Measurements from ENCODE around the gene PECR. TPM values are rescaled to one million over a fixed set of nuclear protein-coding genes. Genes with fewer than 3 reads are reported as not detected.
"Not testable (repeated sequence)": the region's sequence is repeated elsewhere in the genome, so short reads cannot be mapped to it uniquely, and the experiment has no call there.

The PECR gene
- total RNA-seq, 1 experiment from 2014 or later = 20.5 TPM

DNA sequence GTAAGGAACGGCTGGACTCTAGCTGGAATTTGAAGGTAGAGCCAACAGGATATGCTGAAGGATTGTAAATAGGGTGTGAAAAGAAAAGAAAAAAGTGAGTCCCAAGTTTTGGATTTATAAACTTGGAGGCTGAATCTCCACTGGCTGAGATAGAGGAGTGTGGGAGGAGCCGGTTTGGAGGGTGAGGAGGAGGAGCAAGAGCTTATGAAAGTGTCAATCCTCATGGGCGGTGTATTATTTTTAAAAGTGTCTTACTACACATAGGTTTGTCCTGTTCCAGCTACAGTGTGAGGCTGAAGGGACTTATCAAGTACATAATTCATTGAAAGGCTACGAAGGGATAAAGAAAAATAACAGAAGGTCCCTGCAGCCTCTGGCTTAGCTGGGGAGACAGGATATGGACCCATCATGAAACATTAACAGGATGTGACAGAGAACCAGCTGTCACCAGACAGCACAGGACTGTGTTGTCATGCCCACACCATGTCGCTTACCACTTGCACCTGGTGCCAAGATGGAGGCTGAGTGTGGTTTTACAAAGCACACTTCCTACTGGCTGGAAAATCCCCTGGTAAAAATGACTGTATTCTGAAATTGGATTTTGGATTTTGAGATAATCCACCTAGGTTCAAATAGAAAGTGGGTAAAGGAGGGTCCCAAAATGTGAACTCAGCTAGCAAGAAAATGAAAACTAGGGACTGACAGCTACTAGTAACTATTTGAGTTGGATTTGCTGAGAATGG lies 65.7 kb downstream of the PECR start:
- H3K36me3 ChIP-seq = no peaks in the 10 kb centered on the region
- DNase-seq = peak; percentile 79 to 87
- no peaks in the 10 kb centered on the region for H3K27me3 ChIP-seq
- peak overlapping the region; percentile 17 for H3K4me3 ChIP-seq
- H3K9me3 ChIP-seq (replicated peaks) = no peaks in the 10 kb centered on the region; the same call in 1 of the 2 replicates
- peaks cover 33% of the 10 kb centered on the region for H3K4me1 ChIP-seq
- H3K27ac ChIP-seq = peak overlapping the region; percentile 73

DNA sequence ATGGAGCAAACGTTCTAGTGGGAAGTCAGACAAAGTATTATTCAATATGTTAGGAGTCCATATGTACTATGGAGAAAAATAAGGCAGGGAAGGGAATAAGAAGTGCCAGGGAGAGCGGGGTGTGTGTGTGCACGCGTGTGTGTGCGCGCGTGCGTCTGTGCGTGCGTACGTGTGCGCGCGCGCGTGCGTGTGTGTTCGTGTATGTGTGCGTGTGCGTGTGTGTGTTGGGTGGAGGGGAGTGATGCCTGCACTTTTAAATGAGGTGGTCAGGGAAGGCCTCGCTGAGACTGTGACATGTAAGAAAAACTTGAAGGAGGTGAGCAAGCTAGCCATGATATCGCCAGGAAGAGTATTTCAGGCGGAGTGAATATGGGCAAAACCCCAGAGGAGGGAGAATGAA lies 66.6 kb downstream of the PECR start:
- DNase-seq = no peak
- Histone ChIP-seq H3K27ac (no peak overlapping the region), H3K36me3 (no peaks in the 10 kb centered on the region), H3K4me1 (peaks cover 33% of the 10 kb centered on the region), H3K27me3 (no peaks in the 10 kb centered on the region), H3K9me3 (replicated peaks) (no peaks in the 10 kb centered on the region; the same call in 1 of the 2 replicates), H3K4me3 (no peak overlapping the region)

DNA sequence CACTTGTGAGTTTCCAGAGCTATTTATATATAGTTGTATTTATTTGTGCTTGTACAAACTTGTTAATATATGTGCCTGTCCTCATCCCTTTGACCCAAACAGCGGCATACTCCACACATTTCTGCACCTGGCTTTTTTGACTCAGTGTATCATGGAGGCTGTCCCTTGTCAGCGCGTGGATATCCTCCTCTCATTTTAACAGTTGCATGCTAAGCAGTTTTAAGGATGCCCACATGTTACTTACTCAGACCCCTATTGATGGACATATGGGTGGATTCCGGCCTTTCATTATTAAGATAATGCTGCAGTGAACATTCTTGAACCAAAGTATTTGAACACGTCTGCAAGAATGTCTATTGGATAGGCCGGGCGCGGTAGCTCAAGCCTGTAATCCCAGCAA lies 67.6 kb downstream of the PECR start:
- Histone ChIP-seq H3K9me3 (replicated peaks) (no peaks in the 10 kb centered on the region; the same call in 1 of the 2 replicates), H3K4me1 (peaks cover 33% of the 10 kb centered on the region), H3K36me3 (no peaks in the 10 kb centered on the region), H3K27ac (peak overlapping the region; percentile 14; the same call in 1 of the 2 replicates), H3K27me3 (no peaks in the 10 kb centered on the region), H3K4me3 (peak overlapping the region; percentile 86)
- DNase-seq = no peak

DNA sequence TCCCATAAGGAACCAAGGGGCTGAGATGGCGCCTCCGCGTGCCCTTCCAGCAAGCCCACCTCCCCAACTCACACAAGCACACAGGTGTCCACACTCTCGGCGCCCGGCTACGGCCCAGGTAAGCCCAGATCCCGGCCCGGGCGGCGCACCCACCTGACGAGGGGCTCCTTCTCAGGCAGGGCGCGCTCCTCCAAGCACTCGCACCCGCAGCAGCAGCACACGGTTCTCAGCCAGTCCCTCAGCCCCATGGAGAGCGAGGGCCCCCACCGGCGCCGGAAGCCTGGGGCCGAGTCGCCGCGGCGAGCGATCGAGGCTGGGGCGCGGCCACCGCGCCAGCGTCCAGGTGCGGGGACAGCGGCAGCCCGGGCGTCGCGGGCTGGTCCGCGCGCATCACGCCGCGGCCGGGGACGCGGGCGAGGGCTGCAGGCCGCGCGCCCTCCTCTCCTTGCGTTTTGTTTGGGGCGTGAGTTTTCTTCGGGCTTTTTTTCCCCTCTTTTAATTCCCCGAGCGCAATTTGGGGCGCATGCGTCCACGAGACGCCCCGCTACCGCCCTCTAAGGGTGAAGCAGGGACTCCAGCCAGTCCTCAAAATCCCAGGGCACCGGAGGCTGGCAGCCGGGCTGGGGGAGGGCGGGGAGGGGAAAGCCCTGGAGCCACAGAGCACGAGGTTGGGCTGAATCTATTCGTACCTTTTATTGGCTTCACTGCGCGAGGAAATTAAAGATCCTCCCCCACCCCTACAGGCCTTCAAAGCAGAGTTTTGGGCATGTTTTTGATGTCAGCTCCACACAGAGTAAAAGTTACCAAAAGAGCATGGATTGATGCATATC lies 68.3 kb downstream of the PECR start, which contains the start of gene MREG:
TSS of gene MREG (minus strand) at position 472 of the 830 bp plus-strand sequence. CDS start at position 248, 224 bp downstream.
- peak; percentile 88 to 90 for DNase-seq
- Histone ChIP-seq H3K4me1 (peaks cover 33% of the 10 kb centered on the region), H3K27ac (peak within 1 kb of the TSS; percentile 14; the same call in 1 of the 2 replicates), H3K9me3 (replicated peaks) (no peaks in the 10 kb centered on the region; the same call in 1 of the 2 replicates), H3K36me3 (no peaks in the 10 kb centered on the region), H3K27me3 (no peaks in the 10 kb centered on the region), H3K4me3 (peak within 1 kb of the TSS; percentile 86)

DNA sequence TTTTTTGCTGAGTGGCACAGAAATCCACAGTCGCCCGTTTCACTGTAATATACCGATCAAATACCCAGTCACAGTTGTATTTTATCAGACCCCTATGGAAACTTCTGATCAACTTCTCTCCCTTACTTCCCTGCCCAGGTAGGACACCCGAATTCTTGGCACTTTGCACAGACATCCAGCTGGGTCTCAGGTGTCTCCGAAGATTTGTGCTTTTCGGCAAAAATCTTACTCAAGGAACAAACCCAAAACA lies 68.9 kb downstream of the PECR start:
- Histone ChIP-seq H3K4me3 (peak overlapping the region; percentile 86), H3K4me1 (peaks cover 33% of the 10 kb centered on the region), H3K27ac (0 out of 2 replicates have a peak overlapping the region, but pooled peaks have one; percentile 14), H3K9me3 (replicated peaks) (no peaks in the 10 kb centered on the region), H3K27me3 (no peaks in the 10 kb centered on the region), H3K36me3 (no peaks in the 10 kb centered on the region)
- no peak for DNase-seq

DNA sequence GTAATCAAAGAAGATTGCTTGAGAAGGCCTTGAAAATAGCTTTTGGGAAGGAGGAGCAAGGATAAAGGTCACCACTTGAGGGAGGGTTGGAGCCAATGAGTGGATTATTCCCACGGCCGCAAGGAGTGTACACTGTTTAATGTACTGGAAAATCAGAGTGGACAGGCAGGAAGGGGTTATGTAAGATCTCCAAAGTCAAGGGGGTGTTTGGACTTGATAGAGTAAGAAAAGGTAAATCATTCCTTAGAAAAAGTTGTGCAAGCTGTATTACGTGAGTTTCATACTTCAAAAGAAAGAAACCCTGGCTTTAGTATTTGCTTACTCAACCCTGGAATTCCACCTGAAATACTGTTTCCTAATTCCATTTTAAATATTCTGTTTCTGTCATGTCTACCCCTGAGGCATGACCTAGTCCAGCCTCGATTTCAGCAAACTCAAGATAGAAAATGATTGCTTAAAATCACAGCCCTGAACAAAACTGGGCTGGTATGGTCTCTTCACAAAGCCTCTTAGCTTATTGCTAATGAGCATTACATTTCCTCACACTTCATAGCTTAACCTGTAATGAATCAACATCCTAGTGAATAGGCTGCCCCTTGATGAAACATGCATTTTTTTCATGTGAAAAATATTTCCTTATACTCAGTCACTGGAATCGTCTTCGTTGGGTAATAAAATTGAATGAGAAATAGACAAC lies 69.3 kb downstream of the PECR start:
- Histone ChIP-seq H3K9me3 (replicated peaks) (no peaks in the 10 kb centered on the region), H3K27ac (no peak overlapping the region), H3K4me1 (peaks cover 32% of the 10 kb centered on the region), H3K36me3 (no peaks in the 10 kb centered on the region), H3K27me3 (no peaks in the 10 kb centered on the region), H3K4me3 (peak overlapping the region; percentile 86)
- peak in 1 of 2 experiments; percentile 23 for DNase-seq

DNA sequence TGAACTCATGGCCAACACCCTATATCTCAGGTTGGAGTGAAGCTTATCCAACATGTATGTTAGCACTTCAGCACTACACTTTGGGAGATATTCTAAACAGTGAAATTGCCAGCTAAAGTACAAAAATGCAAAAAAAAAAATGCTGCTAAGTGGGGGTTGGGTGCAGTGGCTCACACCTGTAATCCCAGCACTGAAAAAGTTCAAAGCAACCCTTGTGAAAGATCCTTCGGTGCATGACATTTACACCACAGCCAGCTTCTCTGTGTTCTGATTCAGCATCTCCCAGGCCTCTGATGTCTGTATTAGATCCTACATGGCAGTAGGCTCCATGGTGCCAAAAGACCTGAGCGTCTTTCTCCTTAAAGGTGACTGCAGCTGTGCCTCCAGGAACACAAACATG lies 72.4 kb downstream of the PECR start:
- not testable (repeated sequence) for H3K4me3 ChIP-seq; H3K36me3 ChIP-seq; H3K9me3 ChIP-seq (replicated peaks); H3K27ac ChIP-seq; H3K27me3 ChIP-seq; DNase-seq
- peaks cover 11% of the 10 kb centered on the region for H3K4me1 ChIP-seq

DNA sequence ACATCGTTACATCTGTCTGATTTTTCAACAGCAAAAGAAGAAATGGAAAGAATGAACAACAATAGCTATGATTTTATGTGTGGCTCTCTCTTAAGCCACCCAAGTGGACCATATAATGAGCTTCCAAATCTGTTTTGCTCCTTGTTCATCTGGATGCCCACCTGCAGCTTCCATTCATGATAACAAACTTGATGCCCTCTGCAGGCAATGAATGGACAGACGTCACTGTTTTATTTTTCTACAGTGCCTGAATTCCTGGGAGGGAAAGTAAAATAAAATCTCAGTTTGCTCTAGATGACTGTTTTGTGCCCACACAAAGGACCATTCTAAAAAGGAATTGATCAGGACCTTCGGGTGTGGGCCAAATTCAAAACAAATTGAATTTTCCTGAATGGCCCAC lies 73.2 kb downstream of the PECR start:
- no peaks in the 10 kb centered on the region for H3K36me3 ChIP-seq
- no peak overlapping the region for H3K4me3 ChIP-seq
- no peak for DNase-seq
- no peak overlapping the region for H3K27ac ChIP-seq
- H3K9me3 ChIP-seq (replicated peaks) = no peaks in the 10 kb centered on the region
- H3K27me3 ChIP-seq = no peaks in the 10 kb centered on the region
- peaks cover 5% of the 10 kb centered on the region; the same call in 1 of the 2 replicates for H3K4me1 ChIP-seq

DNA sequence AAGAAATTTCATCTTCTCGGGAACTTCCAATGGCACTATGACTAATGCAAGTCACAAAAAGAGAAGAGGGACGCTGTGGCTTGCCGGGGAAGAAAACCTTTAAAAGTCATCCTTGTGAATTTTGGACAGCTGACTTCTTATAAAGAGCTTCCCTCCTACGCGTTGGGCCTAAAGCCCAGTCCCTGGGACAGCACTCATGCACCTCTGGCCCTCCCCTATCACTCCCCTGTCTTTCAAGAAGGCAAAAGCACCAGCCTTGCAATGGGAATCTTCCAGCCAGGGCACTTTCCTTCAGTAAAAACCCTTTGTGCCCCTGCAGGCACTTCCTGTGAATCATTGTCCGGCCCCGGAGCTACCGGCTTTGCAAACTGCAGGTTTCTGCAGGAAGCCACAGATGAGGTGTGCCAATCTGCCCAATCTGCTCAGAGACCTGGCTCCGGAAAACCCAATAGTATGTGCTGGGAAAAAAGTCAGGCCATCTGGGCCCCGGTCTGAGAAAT lies 75.4 kb downstream of the PECR start:
- DNase-seq = no peak
- no peaks in the 10 kb centered on the region for H3K27me3 ChIP-seq
- H3K27ac ChIP-seq = no peak overlapping the region
- no peaks in the 10 kb centered on the region for H3K36me3 ChIP-seq
- H3K9me3 ChIP-seq (replicated peaks) = no peaks in the 10 kb centered on the region
- peaks cover 12% of the 10 kb centered on the region; the same call in 1 of the 2 replicates for H3K4me1 ChIP-seq
- H3K4me3 ChIP-seq = no peak overlapping the region

DNA sequence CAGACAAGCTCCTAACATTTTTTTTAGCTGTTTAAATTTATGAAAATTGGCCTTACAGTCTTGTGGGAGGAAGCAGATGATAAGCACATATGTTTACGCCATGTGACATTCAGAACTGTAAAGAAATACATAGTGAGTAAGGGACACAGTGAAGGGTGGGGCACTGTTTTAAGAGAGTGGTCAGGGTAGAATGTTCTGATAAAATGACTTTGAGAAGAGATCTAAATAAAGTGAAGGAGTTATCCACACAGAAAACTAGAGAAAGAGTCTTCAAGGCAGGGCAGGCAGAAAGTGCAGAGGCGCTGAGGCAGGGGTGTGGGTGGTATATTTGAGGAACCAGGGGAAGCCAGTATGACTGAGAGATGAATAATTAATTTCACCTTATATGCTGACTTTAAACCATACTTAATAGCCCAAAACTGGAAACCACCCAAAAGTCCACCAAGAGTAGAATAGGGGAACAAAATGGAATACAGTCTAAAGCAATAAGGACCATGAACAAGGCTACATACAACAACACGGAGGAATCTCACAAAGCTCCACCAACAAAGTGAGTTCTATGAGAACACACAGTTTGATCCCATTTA lies 76.8 kb downstream of the PECR start:
- Histone ChIP-seq H3K4me1 (peaks cover 12% of the 10 kb centered on the region; the same call in 1 of the 2 replicates), H3K27me3 (no peaks in the 10 kb centered on the region), H3K27ac (no peak overlapping the region), H3K9me3 (replicated peaks) (no peaks in the 10 kb centered on the region), H3K4me3 (no peak overlapping the region), H3K36me3 (no peaks in the 10 kb centered on the region)
- no peak for DNase-seq

DNA sequence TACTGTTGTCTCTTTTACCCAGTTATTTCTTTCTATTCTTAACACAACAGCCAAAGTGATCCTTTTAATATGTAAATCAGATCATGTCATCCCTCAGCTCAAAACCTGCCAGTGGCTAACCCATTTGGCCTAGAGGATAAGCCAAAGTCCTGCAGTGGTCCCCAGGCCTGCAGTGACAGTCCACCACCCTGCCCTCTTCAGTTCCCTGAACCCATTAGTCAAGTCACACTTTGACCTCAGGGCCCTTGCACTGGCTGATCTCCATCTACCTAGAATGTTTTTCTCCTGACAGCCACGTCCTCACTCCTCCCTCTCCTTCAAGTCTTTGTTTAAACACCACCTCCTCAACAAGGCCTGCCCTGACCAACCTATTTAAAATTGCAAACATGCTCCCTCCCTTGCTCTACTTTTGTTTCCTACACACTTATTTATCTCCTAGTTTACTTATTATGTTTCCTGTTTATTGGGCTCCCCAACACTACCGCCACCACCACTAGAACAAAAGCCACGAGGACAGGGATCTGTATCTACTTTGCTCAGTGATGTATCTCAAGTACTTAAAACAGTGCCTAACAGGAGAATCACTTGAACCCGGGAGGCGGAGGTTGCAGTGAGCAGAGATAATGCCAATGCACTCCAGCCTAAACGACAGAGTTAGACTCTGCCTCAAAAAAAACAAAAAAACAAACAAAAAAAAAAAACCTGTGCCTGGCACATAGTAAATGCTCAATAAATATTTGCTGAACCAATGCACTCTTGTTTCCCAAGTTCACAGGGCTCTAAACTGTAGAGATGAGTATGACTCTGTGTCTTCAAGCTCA lies 77.5 kb downstream of the PECR start:
- Histone ChIP-seq H3K9me3 (replicated peaks) (no peaks in the 10 kb centered on the region), H3K4me1 (peaks cover 14% of the 10 kb centered on the region; the same call in 1 of the 2 replicates)

DNA sequence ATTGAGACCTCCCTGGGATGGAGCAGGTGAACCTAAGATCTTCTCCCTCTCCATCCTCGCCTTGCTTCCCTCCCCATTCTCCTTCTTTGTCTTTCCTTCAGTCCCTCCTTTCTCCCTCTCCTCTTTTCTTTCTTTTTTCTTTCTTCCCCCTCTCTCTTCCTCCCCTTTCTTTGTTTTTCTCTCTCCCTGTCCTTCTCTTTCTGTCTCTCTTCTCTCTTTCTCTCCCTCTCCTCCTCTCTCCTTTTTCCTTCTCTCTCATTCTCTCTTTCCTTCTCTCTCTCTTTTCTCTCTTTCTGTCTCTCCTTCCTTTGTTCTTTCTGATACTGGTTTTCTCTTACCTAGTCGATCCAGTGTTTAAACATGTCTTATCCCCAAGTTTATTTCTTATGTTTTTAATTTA lies 78.9 kb downstream of the PECR start:
- Histone ChIP-seq H3K27ac (no peak overlapping the region), H3K27me3 (no peaks in the 10 kb centered on the region), H3K4me3 (no peak overlapping the region), H3K9me3 (replicated peaks) (no peaks in the 10 kb centered on the region), H3K4me1 (peaks cover 23% of the 10 kb centered on the region; the same call in 1 of the 2 replicates), H3K36me3 (no peaks in the 10 kb centered on the region)
- no peak for DNase-seq

More for the DNA sequence above, 77.5 kb downstream of the PECR start:
- no peak overlapping the region for H3K4me3 ChIP-seq
- H3K36me3 ChIP-seq = no peaks in the 10 kb centered on the region
- no peak for DNase-seq
- no peaks in the 10 kb centered on the region for H3K27me3 ChIP-seq
- H3K27ac ChIP-seq = no peak overlapping the region

DNA sequence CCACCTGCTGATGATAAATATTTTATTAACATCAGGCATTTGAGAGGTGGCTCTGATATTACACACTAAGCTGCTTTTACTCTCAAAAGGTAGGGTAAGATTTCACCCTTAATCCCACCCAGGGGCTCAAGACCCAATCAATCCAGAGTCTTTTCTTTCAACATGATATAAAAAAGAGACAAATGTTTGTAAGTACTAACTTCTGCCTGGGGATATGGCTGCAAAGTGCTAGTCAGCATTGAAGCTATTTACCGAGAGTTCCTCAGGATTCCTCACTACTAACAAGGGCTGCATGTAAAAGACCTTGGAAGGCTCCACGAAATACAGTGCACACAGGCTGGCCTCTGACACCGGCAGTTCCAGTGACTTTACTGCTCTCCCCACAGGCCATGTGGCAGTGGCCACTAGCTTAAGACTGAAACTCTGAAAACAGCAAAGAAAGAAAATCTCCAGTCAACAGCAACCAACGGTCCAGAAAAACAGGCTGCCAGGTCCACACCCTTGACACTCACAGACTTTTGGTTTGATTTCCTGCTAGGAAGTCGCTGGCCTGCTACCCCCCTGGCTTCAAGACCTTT lies 79.4 kb downstream of the PECR start:
- no peaks in the 10 kb centered on the region for H3K36me3 ChIP-seq
- peak in 1 of 2 experiments; percentile 42 for DNase-seq
- H3K27me3 ChIP-seq = no peaks in the 10 kb centered on the region
- peak overlapping the region; percentile 9; the same call in 1 of the 2 replicates for H3K27ac ChIP-seq
- H3K4me3 ChIP-seq = no peak overlapping the region
- H3K4me1 ChIP-seq = peaks cover 23% of the 10 kb centered on the region; the same call in 1 of the 2 replicates
- H3K9me3 ChIP-seq (replicated peaks) = no peaks in the 10 kb centered on the region
